Liver (tissue), 9 donors: Measurements from ENCODE around the gene SCN1B. TPM values are rescaled to one million over a fixed set of nuclear protein-coding genes. Genes with fewer than 3 reads are reported as not detected.

Source experiments
- DNase-seq: peaks from one replicate; pipeline ENCODE4 v3.0.0-alpha.2; 2017; ENCODE audit warnings: low spot score
- H3K27ac ChIP-seq, 2 donors: one replicate each; pipeline ENCODE4 v1.7.0; 2013; ENCODE audit warnings: inconsistent platforms in 2 of 2, low read length in 2 of 2, control low read depth in 1 of 2, low read depth in 1 of 2, mild to moderate bottlenecking in 1 of 2
- H3K27me3 ChIP-seq, 4 donors: one replicate each; pipeline versions ENCODE4 v1.6.1 to v1.7.0; 2013; ENCODE audit warnings: low read length in 3 of 4, inconsistent platforms in 1 of 4, mild to moderate bottlenecking in 1 of 4, moderate library complexity in 1 of 4; ENCODE audit not compliant: control insufficient read depth in 4 of 4, insufficient read depth in 4 of 4
- H3K36me3 ChIP-seq, 4 donors: one replicate each; pipeline versions ENCODE4 v1.6.1 to v1.7.0; 2013; ENCODE audit warnings: low read length in 3 of 4, mild to moderate bottlenecking in 3 of 4, low read depth in 1 of 4, moderate library complexity in 1 of 4; ENCODE audit not compliant: control insufficient read depth in 4 of 4, insufficient read depth in 3 of 4
- H3K4me1 ChIP-seq, 4 donors: one replicate each; pipeline versions ENCODE4 v1.6.1 to v1.7.0; 2013; ENCODE audit warnings: low read length in 3 of 4, mild to moderate bottlenecking in 3 of 4, moderate library complexity in 1 of 4; ENCODE audit not compliant: control insufficient read depth in 4 of 4, insufficient read depth in 4 of 4
- H3K4me3 ChIP-seq, 3 donors: one replicate each; pipeline versions ENCODE4 v1.6.1 to v1.7.0; 2013; ENCODE audit warnings: low read length in 3 of 3, control low read depth in 1 of 3, low read depth in 1 of 3, mild to moderate bottlenecking in 1 of 3
- H3K9ac ChIP-seq, 2 donors: one replicate each; pipeline ENCODE4 v1.7.0; 2013; ENCODE audit warnings: low read length in 2 of 2, mild to moderate bottlenecking in 2 of 2, moderate library complexity in 2 of 2, control low read depth in 1 of 2, low read depth in 1 of 2
- H3K9me3 ChIP-seq, 4 donors: one replicate each; pipeline versions ENCODE4 v1.6.1 to v1.7.0; 2013; ENCODE audit warnings: low read length in 3 of 4; ENCODE audit not compliant: control insufficient read depth in 4 of 4
- EGR1 ChIP-seq, 2 donors: IDR thresholded peaks; 2 replicates each; pipeline ENCODE4 v1.6.1; 2016 to 2018; ENCODE audit warnings: antibody characterized with exemption in 2 of 2, low read depth in 2 of 2
- FOXA1 ChIP-seq: IDR thresholded peaks from 2 replicates; pipeline ENCODE4 v1.6.1; 2016; ENCODE audit warnings: antibody characterized with exemption
- FOXA2 ChIP-seq: IDR thresholded peaks from 2 replicates; pipeline ENCODE4 v1.6.1; 2016; ENCODE audit warnings: antibody characterized with exemption
- GABPA ChIP-seq, 2 donors: IDR thresholded peaks in 1 of 2; conservative IDR thresholded peaks in 1 of 2; 2 replicates each; pipeline ENCODE4 v1.6.1; 2016; ENCODE audit warnings: antibody characterized with exemption in 2 of 2, mild to moderate bottlenecking in 1 of 2, moderate library complexity in 1 of 2
- HNF4A ChIP-seq, 2 donors: conservative IDR thresholded peaks; 2 replicates each; pipeline ENCODE4 v1.6.1; 2016; ENCODE audit warnings: antibody characterized with exemption in 2 of 2, mild to moderate bottlenecking in 2 of 2
- HNF4G ChIP-seq: IDR thresholded peaks from 2 replicates; pipeline ENCODE4 v1.6.1; 2016; ENCODE audit warnings: antibody characterized with exemption
- JUND ChIP-seq, 2 donors: IDR thresholded peaks; 2 replicates each; pipeline ENCODE4 v1.6.1; 2016; ENCODE audit warnings: antibody characterized with exemption in 2 of 2
- NR2F2 ChIP-seq: IDR thresholded peaks from 2 replicates; pipeline ENCODE4 v1.6.1; 2016; ENCODE audit warnings: antibody characterized with exemption
- RAD21 ChIP-seq, 2 donors: IDR thresholded peaks; 2 replicates each; pipeline ENCODE4 v1.6.1; 2016; ENCODE audit warnings: antibody characterized with exemption in 2 of 2, mild to moderate bottlenecking in 2 of 2
- REST ChIP-seq: IDR thresholded peaks from 2 replicates; pipeline ENCODE4 v1.6.1; 2016; ENCODE audit warnings: antibody characterized with exemption, mild to moderate bottlenecking
- RXRA ChIP-seq, 2 donors: IDR thresholded peaks; 2 replicates each; pipeline ENCODE4 v1.6.1; 2017 to 2018; ENCODE audit warnings: antibody characterized with exemption in 2 of 2, mild to moderate bottlenecking in 1 of 2
- SP1 ChIP-seq: IDR thresholded peaks from 2 replicates; pipeline ENCODE4 v1.6.1; 2018; ENCODE audit warnings: antibody characterized with exemption, mild to moderate bottlenecking
- TAF1 ChIP-seq: conservative IDR thresholded peaks from 2 replicates; pipeline ENCODE4 v1.6.1; 2016; ENCODE audit warnings: antibody characterized with exemption, mild to moderate bottlenecking
- YY1 ChIP-seq: IDR thresholded peaks from 2 replicates; pipeline ENCODE4 v1.6.1; 2016; ENCODE audit warnings: antibody characterized with exemption, mild to moderate bottlenecking
- WGBS: extraction: QIAGEN DNeasy Blood & Tissue Kit; methylation state at CpG from one replicate; pipeline ENCODE4 v1.1.7; 2013; 5-methylcytosine and 5-hydroxymethylcytosine counted together
- polyA plus RNA-seq, 2 donors: library from polyadenylated mRNA; stranded (reverse) in 1 of 2; unstranded in 1 of 2; fragments of 200-250 nt in 1 of 2; fragments of >200 nt in 1 of 2; fragmentation: Nextera tagmentation in 1 of 2; extraction: Ambion mirVana in 1 of 2; gene quantifications; one replicate each; pipeline versions ENCODE4 v1.2.1 to v1.2.3, GENCODE V29; 2013 to 2015
- total RNA-seq, 2 donors: library from RNA; depleted of rRNA; stranded (reverse); fragments of >200 nt; gene quantifications; one replicate each; pipeline ENCODE4 v1.2.3, GENCODE V29; 2014
- TF ChIP-seq, protein P1 (sequence below): fragments of 150-350 bp; IDR thresholded peaks from 2 replicates; pipeline ENCODE4 v1.5.1; 2017; ENCODE audit warnings: improper control_type of control experiment, low read depth, low read length; ENCODE audit not compliant: missing input control
- TF ChIP-seq, protein P2 (sequence below): IDR thresholded peaks from 2 replicates; pipeline ENCODE4 v1.6.1; 2016; ENCODE audit warnings: antibody characterized with exemption
- TF ChIP-seq, protein P3 (sequence below): IDR thresholded peaks from 2 replicates; pipeline ENCODE4 v1.6.1; 2016; ENCODE audit warnings: antibody characterized with exemption
- TF ChIP-seq, protein P4 (sequence below): IDR thresholded peaks from 2 replicates; pipeline ENCODE4 v1.6.1; 2016; ENCODE audit warnings: antibody characterized with exemption
- donor health status: healthy.
- donor health status: healthy.
- donor health status: healthy.
- donor health status: healthy.
- donor health status: healthy.

Gene SCN1B
- total and polyA plus RNA-seq, 4 donors, result 1.6 to 5.8 (median 3.4) TPM

DNA sequence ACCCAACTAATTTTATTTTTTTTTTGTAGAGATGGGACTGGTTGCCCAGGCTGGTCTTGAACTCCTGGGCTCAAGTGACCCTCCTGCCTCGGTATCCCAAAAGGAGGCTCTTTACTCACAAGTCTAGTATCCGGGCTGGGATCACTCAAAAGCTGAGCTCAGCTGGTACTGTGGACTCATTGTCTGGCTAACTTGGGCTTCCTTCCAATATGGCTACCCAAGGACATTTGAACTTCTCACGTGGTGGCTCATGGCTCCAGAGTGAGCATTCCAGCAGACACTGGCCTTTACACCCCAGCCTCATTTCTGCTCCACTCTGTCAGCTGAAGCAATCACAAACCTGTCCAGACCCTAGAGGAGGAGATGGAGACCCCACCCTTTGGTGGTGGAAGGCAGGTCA lies 40.2 kb downstream of the SCN1B start (continued):
- no peak for TF ChIP-seq REST
- TF ChIP-seq, protein P1, sequence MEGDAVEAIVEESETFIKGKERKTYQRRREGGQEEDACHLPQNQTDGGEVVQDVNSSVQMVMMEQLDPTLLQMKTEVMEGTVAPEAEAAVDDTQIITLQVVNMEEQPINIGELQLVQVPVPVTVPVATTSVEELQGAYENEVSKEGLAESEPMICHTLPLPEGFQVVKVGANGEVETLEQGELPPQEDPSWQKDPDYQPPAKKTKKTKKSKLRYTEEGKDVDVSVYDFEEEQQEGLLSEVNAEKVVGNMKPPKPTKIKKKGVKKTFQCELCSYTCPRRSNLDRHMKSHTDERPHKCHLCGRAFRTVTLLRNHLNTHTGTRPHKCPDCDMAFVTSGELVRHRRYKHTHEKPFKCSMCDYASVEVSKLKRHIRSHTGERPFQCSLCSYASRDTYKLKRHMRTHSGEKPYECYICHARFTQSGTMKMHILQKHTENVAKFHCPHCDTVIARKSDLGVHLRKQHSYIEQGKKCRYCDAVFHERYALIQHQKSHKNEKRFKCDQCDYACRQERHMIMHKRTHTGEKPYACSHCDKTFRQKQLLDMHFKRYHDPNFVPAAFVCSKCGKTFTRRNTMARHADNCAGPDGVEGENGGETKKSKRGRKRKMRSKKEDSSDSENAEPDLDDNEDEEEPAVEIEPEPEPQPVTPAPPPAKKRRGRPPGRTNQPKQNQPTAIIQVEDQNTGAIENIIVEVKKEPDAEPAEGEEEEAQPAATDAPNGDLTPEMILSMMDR, result no peak
- TF ChIP-seq NR2F2, result no peak
- no peak for TF ChIP-seq TAF1

DNA sequence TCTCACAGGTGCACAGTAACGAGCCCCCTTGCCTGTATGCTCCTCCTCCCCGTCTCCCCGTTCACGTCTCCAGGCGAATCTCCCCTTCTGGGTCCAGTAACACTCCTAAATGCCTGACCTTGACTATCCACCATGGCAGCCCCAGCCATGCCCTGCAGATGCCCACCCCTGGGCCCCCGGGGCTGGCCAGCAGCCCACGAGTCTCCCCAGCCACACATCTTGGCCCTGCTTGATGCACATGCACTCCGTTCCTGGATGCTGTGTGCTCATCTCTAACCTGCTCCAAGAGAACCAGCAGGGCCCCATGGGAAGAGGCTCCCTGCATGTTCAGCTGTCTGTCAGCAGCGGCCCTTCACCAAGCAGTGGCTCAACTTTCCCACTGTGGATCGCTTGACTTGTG lies 43.2 kb downstream of the SCN1B start:
- H3K4me1 ChIP-seq, result no peaks in the 10 kb centered on the region
- no peaks in the 10 kb centered on the region for H3K27me3 ChIP-seq
- no peak overlapping the region for H3K27ac ChIP-seq
- H3K9me3 ChIP-seq, result peaks cover 0 to 6% (median 2%) of the 10 kb centered on the region in 4 donors
- no peak overlapping the region for H3K4me3 ChIP-seq
- TF ChIP-seq, protein P2, sequence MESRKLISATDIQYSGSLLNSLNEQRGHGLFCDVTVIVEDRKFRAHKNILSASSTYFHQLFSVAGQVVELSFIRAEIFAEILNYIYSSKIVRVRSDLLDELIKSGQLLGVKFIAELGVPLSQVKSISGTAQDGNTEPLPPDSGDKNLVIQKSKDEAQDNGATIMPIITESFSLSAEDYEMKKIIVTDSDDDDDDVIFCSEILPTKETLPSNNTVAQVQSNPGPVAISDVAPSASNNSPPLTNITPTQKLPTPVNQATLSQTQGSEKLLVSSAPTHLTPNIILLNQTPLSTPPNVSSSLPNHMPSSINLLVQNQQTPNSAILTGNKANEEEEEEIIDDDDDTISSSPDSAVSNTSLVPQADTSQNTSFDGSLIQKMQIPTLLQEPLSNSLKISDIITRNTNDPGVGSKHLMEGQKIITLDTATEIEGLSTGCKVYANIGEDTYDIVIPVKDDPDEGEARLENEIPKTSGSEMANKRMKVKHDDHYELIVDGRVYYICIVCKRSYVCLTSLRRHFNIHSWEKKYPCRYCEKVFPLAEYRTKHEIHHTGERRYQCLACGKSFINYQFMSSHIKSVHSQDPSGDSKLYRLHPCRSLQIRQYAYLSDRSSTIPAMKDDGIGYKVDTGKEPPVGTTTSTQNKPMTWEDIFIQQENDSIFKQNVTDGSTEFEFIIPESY, result no peak
- TF ChIP-seq GABPA (IDR thresholded peaks at IDR 0.05 in 1 of 2, conservative IDR thresholded peaks at IDR 0.05 in 1 of 2) (no peak), FOXA2 (no peak), NR2F2 (no peak), YY1 (no peak), RXRA (IDR thresholded peaks at IDR 0.05) (no peak), SP1 (no peak), JUND (IDR thresholded peaks at IDR 0.05) (no peak), RAD21 (IDR thresholded peaks at IDR 0.05) (no peak), HNF4G (no peak), FOXA1 (no peak), EGR1 (IDR thresholded peaks at IDR 0.05; ENCODE audit: low read depth in 2 of 2) (no peak), TAF1 (no peak), HNF4A (conservative IDR thresholded peaks at IDR 0.05) (no peak), REST (no peak)
- TF ChIP-seq, protein P3, sequence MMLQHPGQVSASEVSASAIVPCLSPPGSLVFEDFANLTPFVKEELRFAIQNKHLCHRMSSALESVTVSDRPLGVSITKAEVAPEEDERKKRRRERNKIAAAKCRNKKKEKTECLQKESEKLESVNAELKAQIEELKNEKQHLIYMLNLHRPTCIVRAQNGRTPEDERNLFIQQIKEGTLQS, result no peak
- TF ChIP-seq, protein P1, result no peak
- TF ChIP-seq, protein P4, sequence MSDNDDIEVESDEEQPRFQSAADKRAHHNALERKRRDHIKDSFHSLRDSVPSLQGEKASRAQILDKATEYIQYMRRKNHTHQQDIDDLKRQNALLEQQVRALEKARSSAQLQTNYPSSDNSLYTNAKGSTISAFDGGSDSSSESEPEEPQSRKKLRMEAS, result no peak
- H3K36me3 ChIP-seq, result no peaks in the 10 kb centered on the region
- no peak overlapping the region for H3K9ac ChIP-seq
- 86% methylated on average over 10 of the region's 10 CpGs for WGBS
- no peak for DNase-seq
